ENCODE measurements around the gene IGF1R. TPM values are rescaled to one million over a fixed set of nuclear protein-coding genes. Genes with fewer than 3 reads are reported as not detected.

IGF1R gene
- total RNA-seq, 1 experiment from 2014 or later = 71.3 TPM

DNA sequence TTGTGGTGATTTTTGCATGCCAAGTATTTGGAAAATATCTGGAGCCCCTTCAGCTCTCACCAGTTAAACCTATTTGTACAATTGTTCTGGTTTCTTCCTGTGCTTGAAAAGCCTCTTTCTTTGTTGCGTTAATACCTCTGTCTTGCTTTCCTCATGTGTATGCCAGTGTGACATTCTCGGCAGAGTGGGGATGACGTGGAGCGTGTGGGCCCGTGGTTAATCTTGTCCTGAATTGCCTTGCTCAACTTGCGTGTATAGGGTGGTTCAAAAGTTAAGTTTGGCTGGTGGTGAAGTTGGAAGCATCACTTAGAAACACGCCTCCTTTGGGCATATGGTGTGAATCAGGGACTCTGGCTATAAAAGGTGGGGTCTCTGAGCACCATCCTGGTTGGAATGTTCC is 67.1 kb downstream of the IGF1R start:
- intact Hi-C loops (cut with micrococcal nuclease; ENCODE audit: unreplicated experiment) = no loop called here
- no peaks in the 10 kb centered on the region; the same call in 1 of the 2 replicates for H3F3A ChIP-seq (ENCODE audit: insufficient read depth, low read depth)
- POLR2A ChIA-PET (ENCODE audit: unreplicated experiment) = no interaction called here
- H3K9me3 ChIP-seq (ENCODE audit: insufficient read depth, low read depth) = peaks cover 9% of the 10 kb centered on the region; the same call in 1 of the 2 replicates
- no peak overlapping the region for H2AFZ ChIP-seq
- peaks cover 20% of the 10 kb centered on the region for H3K4me1 ChIP-seq (replicated peaks; ENCODE audit: insufficient read depth)
- no peak for TF ChIP-seq EZH2 (IDR thresholded peaks at IDR 0.05; ENCODE audit: low read depth)
- no peak for DNase-seq
- no peaks in the 10 kb centered on the region for H3K27me3 ChIP-seq (ENCODE audit: insufficient read depth, low read depth)
- CTCF ChIA-PET = no interaction called here
- no peak overlapping the region for H3K27ac ChIP-seq
- H4K20me1 ChIP-seq (ENCODE audit: insufficient read depth) = peaks cover 15% of the 10 kb centered on the region; the same call in 1 of the 2 replicates
- peaks cover 95% of the 10 kb centered on the region for H3K79me2 ChIP-seq (ENCODE audit: low read depth)
- no TSS peak for BruUV-seq (replicated peaks)
- H3K4me3 ChIP-seq = no peak overlapping the region
- 0 out of 2 replicates have a peak, but pooled peaks cover 4% of the 10 kb centered on the region for H3K36me3 ChIP-seq (ENCODE audit: low read depth)
- no peaks in the 10 kb centered on the region for H3K9me2 ChIP-seq (ENCODE audit: insufficient read depth)
- no peak overlapping the region for H3K4me2 ChIP-seq

DNA sequence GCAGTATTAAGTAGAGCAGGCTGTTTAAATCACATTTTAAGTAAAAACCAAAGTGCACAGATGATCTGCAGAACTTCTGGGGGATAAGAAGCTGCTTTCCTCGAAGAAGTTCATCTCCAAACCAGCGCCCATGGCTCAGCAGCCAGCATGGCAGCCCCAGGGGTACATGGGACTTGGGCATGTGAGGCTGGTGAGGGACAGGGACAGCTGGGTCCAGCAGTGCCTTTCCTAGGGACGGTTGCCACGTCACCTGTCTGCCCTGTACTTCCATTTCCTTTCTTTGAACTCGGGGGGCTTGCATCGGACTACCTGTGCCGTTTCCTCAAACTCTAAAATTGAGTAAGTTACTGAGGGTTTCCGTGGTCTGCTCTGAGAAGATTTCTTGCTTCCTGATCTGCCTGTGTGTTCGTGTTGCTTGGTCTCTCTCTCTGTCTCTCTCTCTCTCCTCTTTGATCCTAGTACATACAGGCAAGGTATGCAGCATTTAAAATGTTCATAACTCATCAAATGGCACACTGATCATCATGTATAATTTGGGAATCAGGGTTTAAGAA is 67.6 kb downstream of the IGF1R start:
- H3F3A ChIP-seq (ENCODE audit: insufficient read depth, low read depth) = no peaks in the 10 kb centered on the region; the same call in 1 of the 2 replicates
- H3K79me2 ChIP-seq (ENCODE audit: low read depth) = peaks cover 97% of the 10 kb centered on the region
- H3K27ac ChIP-seq = no peak overlapping the region

DNA sequence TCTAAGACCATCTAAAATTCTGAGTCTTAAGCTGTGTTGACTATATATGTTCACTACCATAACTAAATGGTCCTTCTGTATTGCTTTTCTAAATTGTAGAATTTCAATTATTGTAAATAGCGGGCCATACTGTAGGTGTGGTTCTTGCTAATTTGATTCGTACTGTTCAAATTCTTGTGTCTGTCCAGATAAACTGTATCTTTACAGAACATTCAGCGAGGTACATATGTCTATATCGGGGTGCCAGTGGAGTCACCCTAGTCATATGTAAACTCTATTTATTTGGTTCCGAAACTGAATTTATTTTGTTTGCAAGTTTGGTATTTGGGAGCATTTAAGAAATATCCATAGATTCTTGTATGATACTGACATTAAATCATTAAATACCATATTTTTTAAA is 69.0 kb downstream of the IGF1R start:
- Histone ChIP-seq H3K4me2 (no peak overlapping the region), H3K79me2 (ENCODE audit: low read depth) (peaks cover 97% of the 10 kb centered on the region), H2AFZ (no peak overlapping the region), H3K4me3 (no peak overlapping the region), H4K20me1 (ENCODE audit: insufficient read depth) (peaks cover 15% of the 10 kb centered on the region; the same call in 1 of the 2 replicates), H3F3A (ENCODE audit: insufficient read depth, low read depth) (no peaks in the 10 kb centered on the region), H3K27me3 (ENCODE audit: insufficient read depth, low read depth) (no peaks in the 10 kb centered on the region), H3K4me1 (replicated peaks; ENCODE audit: insufficient read depth) (peaks cover 20% of the 10 kb centered on the region), H3K36me3 (ENCODE audit: low read depth) (no peaks in the 10 kb centered on the region), H3K9me2 (ENCODE audit: insufficient read depth) (no peaks in the 10 kb centered on the region), H3K9me3 (ENCODE audit: insufficient read depth, low read depth) (no peaks in the 10 kb centered on the region), H3K27ac (no peak overlapping the region)
- ChIA-PET CTCF (no interaction called here), POLR2A (ENCODE audit: unreplicated experiment) (interaction anchor here (0.6 kb wide), 1 partner anchor 23 kb away, joined by 3 read pairs; no protein-coding TSS in a partner anchor)
- DNase-seq = no peak
- TF ChIP-seq EZH2 (IDR thresholded peaks at IDR 0.05; ENCODE audit: low read depth) = no peak
- TF ChIP-seq, protein P1, sequence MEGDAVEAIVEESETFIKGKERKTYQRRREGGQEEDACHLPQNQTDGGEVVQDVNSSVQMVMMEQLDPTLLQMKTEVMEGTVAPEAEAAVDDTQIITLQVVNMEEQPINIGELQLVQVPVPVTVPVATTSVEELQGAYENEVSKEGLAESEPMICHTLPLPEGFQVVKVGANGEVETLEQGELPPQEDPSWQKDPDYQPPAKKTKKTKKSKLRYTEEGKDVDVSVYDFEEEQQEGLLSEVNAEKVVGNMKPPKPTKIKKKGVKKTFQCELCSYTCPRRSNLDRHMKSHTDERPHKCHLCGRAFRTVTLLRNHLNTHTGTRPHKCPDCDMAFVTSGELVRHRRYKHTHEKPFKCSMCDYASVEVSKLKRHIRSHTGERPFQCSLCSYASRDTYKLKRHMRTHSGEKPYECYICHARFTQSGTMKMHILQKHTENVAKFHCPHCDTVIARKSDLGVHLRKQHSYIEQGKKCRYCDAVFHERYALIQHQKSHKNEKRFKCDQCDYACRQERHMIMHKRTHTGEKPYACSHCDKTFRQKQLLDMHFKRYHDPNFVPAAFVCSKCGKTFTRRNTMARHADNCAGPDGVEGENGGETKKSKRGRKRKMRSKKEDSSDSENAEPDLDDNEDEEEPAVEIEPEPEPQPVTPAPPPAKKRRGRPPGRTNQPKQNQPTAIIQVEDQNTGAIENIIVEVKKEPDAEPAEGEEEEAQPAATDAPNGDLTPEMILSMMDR (conservative IDR thresholded peaks at IDR 0.05) = no peak
- BruUV-seq (replicated peaks) = no TSS peak
- intact Hi-C loops (cut with micrococcal nuclease; ENCODE audit: unreplicated experiment) = no loop called here

More for the DNA sequence above, 67.6 kb downstream of the IGF1R start:
- Histone ChIP-seq H3K9me3 (ENCODE audit: insufficient read depth, low read depth) (peaks cover 8% of the 10 kb centered on the region; the same call in 1 of the 2 replicates), H3K9me2 (ENCODE audit: insufficient read depth) (no peaks in the 10 kb centered on the region), H3K36me3 (ENCODE audit: low read depth) (0 out of 2 replicates have a peak, but pooled peaks cover 2% of the 10 kb centered on the region), H3K4me2 (no peak overlapping the region), H3K27me3 (ENCODE audit: insufficient read depth, low read depth) (no peaks in the 10 kb centered on the region), H4K20me1 (ENCODE audit: insufficient read depth) (peaks cover 15% of the 10 kb centered on the region; the same call in 1 of the 2 replicates), H3K4me1 (replicated peaks; ENCODE audit: insufficient read depth) (peaks cover 20% of the 10 kb centered on the region), H3K4me3 (no peak overlapping the region), H2AFZ (no peak overlapping the region)
- ChIA-PET CTCF (no interaction called here), POLR2A (ENCODE audit: unreplicated experiment) (no interaction called here)
- intact Hi-C loops (cut with micrococcal nuclease; ENCODE audit: unreplicated experiment) = no loop called here
- no peak for TF ChIP-seq EZH2 (IDR thresholded peaks at IDR 0.05; ENCODE audit: low read depth)
- TF ChIP-seq, protein P1 (conservative IDR thresholded peaks at IDR 0.05) = no peak
- BruUV-seq (replicated peaks) = no TSS peak
- no peak for DNase-seq
